SK-N-SH (cell line): ENCODE results near the gene NCS1. TPM values are rescaled to one million over a fixed set of nuclear protein-coding genes. Genes with fewer than 3 reads are reported as not detected.

Source experiments
- CTCF ChIA-PET: fragments of 300-600, 350-600 bp; formaldehyde crosslinking; extraction: SDS; loops from one replicate; lab custom pipeline; 2021; lab: Yijun Ruan, JAX
- POLR2A ChIA-PET: fragments of 350-600 bp; sonication (Branson Sonifier 250); formaldehyde crosslinking; extraction: SDS; loops from one replicate; lab custom pipeline; 2020; ENCODE audit warnings: antibody characterized with exemption, inconsistent platforms; lab: Yijun Ruan, JAX
- DNase-seq: peaks from one replicate; pipeline ENCODE4 v3.0.0; 2012
- H2AFZ ChIP-seq: fragments of 200-600 bp; sonication (generic); 2 replicates; pipeline ENCODE4 v1.8.1; 2016; ENCODE audit warnings: antibody characterized with exemption, mild to moderate bottlenecking, low read depth
- H3F3A ChIP-seq: fragments of 200-600 bp; sonication (generic); replicated peaks from 2 replicates; pipeline ENCODE3; 2016; ENCODE audit warnings: antibody characterized with exemption, mild to moderate bottlenecking; ENCODE audit not compliant: insufficient read depth
- H3K27ac ChIP-seq, 2 experiments: fragments of 200-500 bp in 1 of 2; fragments of 200-600 bp in 1 of 2; sonication (Bioruptor generic) in 1 of 2; sonication (generic), shearing (Covaris generic) in 1 of 2; 2 replicates each; pipeline versions ENCODE4 v1.5.1 to v1.6.1; 2014 to 2016; ENCODE audit warnings: low read depth in 2 of 2, inconsistent platforms in 1 of 2, low read length in 1 of 2, mild to moderate bottlenecking in 1 of 2, mixed read lengths in 1 of 2
- H3K27me3 ChIP-seq: fragments of 200-600 bp; sonication (generic), shearing (Covaris generic); 2 replicates; pipeline ENCODE4 v1.6.1; 2016; ENCODE audit warnings: mixed run types; ENCODE audit not compliant: insufficient read depth
- H3K36me3 ChIP-seq, 2 experiments: fragments of 200-500 bp in 1 of 2; fragments of 200-600 bp in 1 of 2; sonication (Bioruptor generic) in 1 of 2; sonication (generic) in 1 of 2; replicated peaks in 1 of 2; 2 replicates each; pipeline versions ENCODE3 to v1.5.1; 2014 to 2016; ENCODE audit warnings: low read length in 1 of 2, mild to moderate bottlenecking in 1 of 2; ENCODE audit not compliant: insufficient read depth in 2 of 2, control insufficient read depth in 1 of 2
- H3K4me1 ChIP-seq, 2 experiments: fragments of 200-500 bp in 1 of 2; fragments of 200-600 bp in 1 of 2; sonication (Bioruptor generic) in 1 of 2; sonication (generic), shearing (Covaris generic) in 1 of 2; 2 replicates each; pipeline versions ENCODE4 v1.5.1 to v1.6.1; 2014 to 2016; ENCODE audit warnings: low read depth in 1 of 2, low read length in 1 of 2, mixed run types in 1 of 2; ENCODE audit not compliant: insufficient read depth in 2 of 2, control insufficient read depth in 1 of 2
- H3K4me2 ChIP-seq: fragments of 200-600 bp; sonication (generic), shearing (Covaris generic); 2 replicates; pipeline ENCODE4 v1.6.1; 2017; ENCODE audit warnings: mixed run types
- H3K4me3 ChIP-seq, 2 experiments: fragments of 200-500 bp in 1 of 2; fragments of 200-600 bp in 1 of 2; sonication (Bioruptor generic) in 1 of 2; sonication (generic), shearing (Covaris generic) in 1 of 2; 2 replicates each; pipeline versions ENCODE4 v1.5.1 to v1.8.1; 2014 to 2016; ENCODE audit warnings: low read depth in 2 of 2, inconsistent platforms in 1 of 2, low read length in 1 of 2, mild to moderate bottlenecking in 1 of 2, mixed read lengths in 1 of 2, moderate library complexity in 1 of 2
- H3K79me2 ChIP-seq: fragments of 200-600 bp; sonication (generic); 2 replicates; pipeline ENCODE4 v1.8.1; 2017; ENCODE audit warnings: mild to moderate bottlenecking; ENCODE audit not compliant: insufficient read depth
- H3K9ac ChIP-seq: fragments of 200-600 bp; sonication (generic); 2 replicates; pipeline ENCODE4 v1.6.1; 2017; ENCODE audit warnings: mixed run types
- H3K9me2 ChIP-seq: fragments of 200-600 bp; sonication (generic); 2 replicates; pipeline ENCODE4 v1.6.1; 2017; ENCODE audit warnings: mixed run types
- H3K9me3 ChIP-seq: fragments of 200-600 bp; sonication (generic); 2 replicates; pipeline ENCODE4 v1.6.1; 2017; ENCODE audit warnings: mixed run types, mild to moderate bottlenecking, moderate library complexity
- H4K20me1 ChIP-seq: fragments of 200-600 bp; sonication (generic); 2 replicates; pipeline ENCODE4 v1.6.1; 2017; ENCODE audit warnings: mild to moderate bottlenecking, mixed run types; ENCODE audit not compliant: insufficient read depth
- CTCF ChIP-seq: fragments of 200-600 bp; sonication (generic); IDR thresholded peaks from 2 replicates; pipeline ENCODE4 v1.6.1; 2017; ENCODE audit warnings: antibody characterized with exemption, mild to moderate bottlenecking, moderate library complexity
- ELF1 ChIP-seq: IDR thresholded peaks from 2 replicates; pipeline ENCODE4 v1.4.0; 2012
- EZH2phosphoT487 ChIP-seq: fragments of 200-600 bp; sonication (generic); IDR thresholded peaks from 2 replicates; pipeline ENCODE4 v1.6.1; 2017; ENCODE audit warnings: low read depth, mixed run types, mild to moderate bottlenecking, antibody characterized with exemption, moderate library complexity, borderline replicate concordance
- FOSL2 ChIP-seq: IDR thresholded peaks from 2 replicates; pipeline ENCODE4 v1.4.0; 2012; ENCODE audit warnings: low read depth, mild to moderate bottlenecking, moderate library complexity, borderline replicate concordance
- GABPA ChIP-seq: IDR thresholded peaks from 2 replicates; pipeline ENCODE4 v1.4.0; 2012; ENCODE audit warnings: low read depth, mild to moderate bottlenecking
- MEF2A ChIP-seq: IDR thresholded peaks from 2 replicates; pipeline ENCODE4 v1.4.0; 2012; ENCODE audit warnings: low read depth, borderline replicate concordance
- RCOR1 ChIP-seq: fragments of 150-350 bp; IDR thresholded peaks from 2 replicates; pipeline ENCODE4 v1.6.1; 2017; ENCODE audit warnings: antibody characterized with exemption, low read length
- SIN3A ChIP-seq: IDR thresholded peaks from 2 replicates; pipeline ENCODE4 v1.6.1; 2012; ENCODE audit warnings: low read depth, mild to moderate bottlenecking, low read length, moderate library complexity, borderline replicate concordance
- SMC3 ChIP-seq: IDR thresholded peaks from 2 replicates; pipeline ENCODE4 v1.6.1; 2012; ENCODE audit warnings: low read depth, low read length, improper control_type of control experiment
- TAF1 ChIP-seq: IDR thresholded peaks from 2 replicates; pipeline ENCODE4 v1.6.1; 2012; ENCODE audit warnings: low read depth, mild to moderate bottlenecking, low read length, moderate library complexity, borderline replicate concordance
- TCF12 ChIP-seq: IDR thresholded peaks from 2 replicates; pipeline ENCODE4 v1.4.0; 2012
- USF1 ChIP-seq: IDR thresholded peaks from 2 replicates; pipeline ENCODE4 v1.4.0; 2012; ENCODE audit warnings: low read depth, borderline replicate concordance
- WGBS: methylation state at CpG from one replicate; pipeline ENCODE4 v1.1.6; 2017; ENCODE audit warnings: low lambda C conversion rate; 5-methylcytosine and 5-hydroxymethylcytosine counted together
- polyA plus RNA-seq, 3 experiments: library from polyadenylated mRNA; depleted of rRNA; stranded (reverse); fragments of >200 nt; gene quantifications; 2 replicates each; pipeline ENCODE4 v1.2.3, GENCODE V29; 2012
- TF ChIP-seq, protein P1 (sequence below): fragments of 150-350 bp; IDR thresholded peaks from 2 replicates; pipeline ENCODE4 v1.6.1; 2017; ENCODE audit warnings: antibody characterized with exemption, low read length, low read depth, borderline replicate concordance
- TF ChIP-seq, protein P2 (sequence below): IDR thresholded peaks from 2 replicates; pipeline ENCODE4; 2012
- TF ChIP-seq, protein P3 (sequence below): IDR thresholded peaks from 2 replicates; pipeline ENCODE4 v1.4.0; 2012; ENCODE audit warnings: low read depth, borderline replicate concordance
- TF ChIP-seq, protein P4 (sequence below): fragments of 150-350 bp; IDR thresholded peaks from 2 replicates; pipeline ENCODE4 v1.6.1; 2016; ENCODE audit warnings: mild to moderate bottlenecking, low read depth, low read length
- TF ChIP-seq, protein P5 (sequence below): IDR thresholded peaks from 2 replicates; pipeline ENCODE4 v1.6.1; 2012; ENCODE audit warnings: mild to moderate bottlenecking, low read depth, low read length, moderate library complexity

NCS1 gene
- polyA plus RNA-seq, 1 of the 3 experiments (the other 2 are of a cell fraction) = 40.6 TPM

DNA sequence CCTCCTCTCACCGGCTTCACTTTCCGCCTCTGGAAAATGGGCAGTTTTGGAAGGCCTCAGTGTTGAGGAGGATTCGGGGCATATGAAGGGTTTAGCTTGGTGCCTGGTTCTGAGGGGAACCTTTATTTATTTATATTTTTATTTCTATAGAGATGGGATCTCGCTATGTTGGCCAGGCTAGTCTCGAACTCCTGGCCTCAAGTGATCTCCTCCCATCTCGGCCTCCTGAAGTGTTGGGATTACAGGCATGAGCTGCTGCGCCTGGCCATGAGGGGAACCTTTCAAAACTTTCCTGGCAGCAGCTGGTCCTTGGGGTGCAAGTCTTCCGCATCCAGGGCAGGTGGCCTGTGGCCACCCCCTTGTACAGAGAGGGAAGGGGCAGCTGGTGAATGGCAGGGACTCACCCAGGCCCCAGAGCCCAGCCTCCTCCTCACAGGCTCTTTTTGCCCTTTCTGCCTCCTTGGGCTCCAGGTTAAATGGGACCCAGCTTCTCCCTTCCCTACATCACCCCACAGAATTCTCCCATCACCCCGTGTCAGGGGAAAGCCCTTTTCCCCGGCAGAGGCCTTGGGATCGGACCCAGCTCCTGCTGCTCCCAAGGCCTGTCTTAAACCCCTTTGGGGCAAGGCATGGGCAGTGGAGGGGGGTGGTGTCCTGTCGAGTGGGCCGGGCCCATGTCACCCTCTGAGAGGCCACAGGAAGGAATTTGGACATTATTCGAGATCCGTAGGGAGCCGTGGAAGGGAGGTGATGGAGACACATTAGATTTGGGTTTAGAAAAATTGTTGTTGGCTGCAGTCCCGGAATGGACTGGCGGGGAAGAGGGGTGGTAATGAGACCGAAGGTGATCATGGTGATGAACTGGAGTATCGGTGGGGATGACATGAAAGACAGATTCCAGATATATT is 5.9 kb downstream of the NCS1 start (continued):
- TF ChIP-seq, protein P1, sequence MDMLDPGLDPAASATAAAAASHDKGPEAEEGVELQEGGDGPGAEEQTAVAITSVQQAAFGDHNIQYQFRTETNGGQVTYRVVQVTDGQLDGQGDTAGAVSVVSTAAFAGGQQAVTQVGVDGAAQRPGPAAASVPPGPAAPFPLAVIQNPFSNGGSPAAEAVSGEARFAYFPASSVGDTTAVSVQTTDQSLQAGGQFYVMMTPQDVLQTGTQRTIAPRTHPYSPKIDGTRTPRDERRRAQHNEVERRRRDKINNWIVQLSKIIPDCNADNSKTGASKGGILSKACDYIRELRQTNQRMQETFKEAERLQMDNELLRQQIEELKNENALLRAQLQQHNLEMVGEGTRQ = no peak
- TF ChIP-seq GABPA = no peak
- TF ChIP-seq TAF1 = no peak
- no peak for TF ChIP-seq MEF2A
- TF ChIP-seq, protein P2, sequence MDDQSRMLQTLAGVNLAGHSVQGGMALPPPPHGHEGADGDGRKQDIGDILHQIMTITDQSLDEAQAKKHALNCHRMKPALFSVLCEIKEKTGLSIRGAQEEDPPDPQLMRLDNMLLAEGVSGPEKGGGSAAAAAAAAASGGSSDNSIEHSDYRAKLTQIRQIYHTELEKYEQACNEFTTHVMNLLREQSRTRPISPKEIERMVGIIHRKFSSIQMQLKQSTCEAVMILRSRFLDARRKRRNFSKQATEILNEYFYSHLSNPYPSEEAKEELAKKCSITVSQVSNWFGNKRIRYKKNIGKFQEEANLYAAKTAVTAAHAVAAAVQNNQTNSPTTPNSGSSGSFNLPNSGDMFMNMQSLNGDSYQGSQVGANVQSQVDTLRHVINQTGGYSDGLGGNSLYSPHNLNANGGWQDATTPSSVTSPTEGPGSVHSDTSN = no peak
- TF ChIP-seq ELF1 = no peak
- no peak for TF ChIP-seq CTCF
- TF ChIP-seq RCOR1 = no peak
- TF ChIP-seq SMC3 = no peak

DNA sequence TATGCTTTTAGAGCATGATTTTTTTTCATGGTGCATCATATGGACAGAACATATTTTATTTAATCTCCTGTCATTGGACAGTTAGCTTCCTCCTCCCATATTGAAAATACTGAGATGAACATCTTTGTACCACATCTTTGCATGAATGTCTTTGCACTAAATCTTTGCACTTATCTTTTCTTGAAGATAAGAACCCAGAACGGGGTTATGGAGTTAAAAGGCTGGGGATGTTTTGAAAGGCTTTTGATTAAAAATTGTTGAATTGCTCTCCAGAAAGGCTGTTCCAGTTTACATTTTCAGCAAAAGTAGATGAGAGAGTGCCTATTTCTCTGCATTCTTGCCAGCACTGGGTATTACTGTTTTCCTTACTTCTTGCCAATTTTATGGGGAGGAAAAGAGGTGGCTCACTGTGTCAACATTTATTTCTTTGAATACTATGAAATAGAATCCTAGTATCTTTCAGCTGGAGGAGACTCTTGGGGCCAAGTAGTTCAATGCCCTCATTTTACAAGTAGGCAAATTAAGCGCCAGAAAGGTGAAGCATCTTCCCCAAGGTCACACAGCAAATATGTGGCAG is 7.2 kb downstream of the NCS1 start:
- ChIA-PET CTCF (interaction anchor here (0.9 kb wide), 1 partner anchor 163 kb away, joined by 3 read pairs; no protein-coding TSS in a partner anchor), POLR2A (no interaction called here)
- Histone ChIP-seq H3K36me3 (peaks cover 0 to 5% of the 10 kb centered on the region in 2 experiments), H3K4me1 (peaks cover 16 to 18% of the 10 kb centered on the region in 2 experiments; a peak in 3 of 4 replicates), H3K9ac (no peak overlapping the region), H3K9me3 (no peaks in the 10 kb centered on the region), H3K4me3 (no peak overlapping the region), H2AFZ (no peak overlapping the region), H3K27ac (0 out of 4 replicates have a peak overlapping the region, but pooled peaks of 1 of the 2 experiments have one; percentile 2), H3F3A (peaks cover 34% of the 10 kb centered on the region), H3K79me2 (peaks cover 96% of the 10 kb centered on the region), H3K9me2 (no peaks in the 10 kb centered on the region), H3K4me2 (no peak overlapping the region), H3K27me3 (no peaks in the 10 kb centered on the region), H4K20me1 (peaks cover 79% of the 10 kb centered on the region)
- 82% methylated on average over 2 of the region's 2 CpGs for WGBS
- no peak for DNase-seq
- TF ChIP-seq, protein P3, sequence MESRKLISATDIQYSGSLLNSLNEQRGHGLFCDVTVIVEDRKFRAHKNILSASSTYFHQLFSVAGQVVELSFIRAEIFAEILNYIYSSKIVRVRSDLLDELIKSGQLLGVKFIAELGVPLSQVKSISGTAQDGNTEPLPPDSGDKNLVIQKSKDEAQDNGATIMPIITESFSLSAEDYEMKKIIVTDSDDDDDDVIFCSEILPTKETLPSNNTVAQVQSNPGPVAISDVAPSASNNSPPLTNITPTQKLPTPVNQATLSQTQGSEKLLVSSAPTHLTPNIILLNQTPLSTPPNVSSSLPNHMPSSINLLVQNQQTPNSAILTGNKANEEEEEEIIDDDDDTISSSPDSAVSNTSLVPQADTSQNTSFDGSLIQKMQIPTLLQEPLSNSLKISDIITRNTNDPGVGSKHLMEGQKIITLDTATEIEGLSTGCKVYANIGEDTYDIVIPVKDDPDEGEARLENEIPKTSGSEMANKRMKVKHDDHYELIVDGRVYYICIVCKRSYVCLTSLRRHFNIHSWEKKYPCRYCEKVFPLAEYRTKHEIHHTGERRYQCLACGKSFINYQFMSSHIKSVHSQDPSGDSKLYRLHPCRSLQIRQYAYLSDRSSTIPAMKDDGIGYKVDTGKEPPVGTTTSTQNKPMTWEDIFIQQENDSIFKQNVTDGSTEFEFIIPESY = no peak
- TF ChIP-seq USF1 (no peak), SIN3A (no peak), EZH2phosphoT487 (no peak), FOSL2 (no peak), TCF12 (no peak)
- TF ChIP-seq, protein P4, sequence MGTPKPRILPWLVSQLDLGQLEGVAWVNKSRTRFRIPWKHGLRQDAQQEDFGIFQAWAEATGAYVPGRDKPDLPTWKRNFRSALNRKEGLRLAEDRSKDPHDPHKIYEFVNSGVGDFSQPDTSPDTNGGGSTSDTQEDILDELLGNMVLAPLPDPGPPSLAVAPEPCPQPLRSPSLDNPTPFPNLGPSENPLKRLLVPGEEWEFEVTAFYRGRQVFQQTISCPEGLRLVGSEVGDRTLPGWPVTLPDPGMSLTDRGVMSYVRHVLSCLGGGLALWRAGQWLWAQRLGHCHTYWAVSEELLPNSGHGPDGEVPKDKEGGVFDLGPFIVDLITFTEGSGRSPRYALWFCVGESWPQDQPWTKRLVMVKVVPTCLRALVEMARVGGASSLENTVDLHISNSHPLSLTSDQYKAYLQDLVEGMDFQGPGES = no peak
- TF ChIP-seq, protein P5, sequence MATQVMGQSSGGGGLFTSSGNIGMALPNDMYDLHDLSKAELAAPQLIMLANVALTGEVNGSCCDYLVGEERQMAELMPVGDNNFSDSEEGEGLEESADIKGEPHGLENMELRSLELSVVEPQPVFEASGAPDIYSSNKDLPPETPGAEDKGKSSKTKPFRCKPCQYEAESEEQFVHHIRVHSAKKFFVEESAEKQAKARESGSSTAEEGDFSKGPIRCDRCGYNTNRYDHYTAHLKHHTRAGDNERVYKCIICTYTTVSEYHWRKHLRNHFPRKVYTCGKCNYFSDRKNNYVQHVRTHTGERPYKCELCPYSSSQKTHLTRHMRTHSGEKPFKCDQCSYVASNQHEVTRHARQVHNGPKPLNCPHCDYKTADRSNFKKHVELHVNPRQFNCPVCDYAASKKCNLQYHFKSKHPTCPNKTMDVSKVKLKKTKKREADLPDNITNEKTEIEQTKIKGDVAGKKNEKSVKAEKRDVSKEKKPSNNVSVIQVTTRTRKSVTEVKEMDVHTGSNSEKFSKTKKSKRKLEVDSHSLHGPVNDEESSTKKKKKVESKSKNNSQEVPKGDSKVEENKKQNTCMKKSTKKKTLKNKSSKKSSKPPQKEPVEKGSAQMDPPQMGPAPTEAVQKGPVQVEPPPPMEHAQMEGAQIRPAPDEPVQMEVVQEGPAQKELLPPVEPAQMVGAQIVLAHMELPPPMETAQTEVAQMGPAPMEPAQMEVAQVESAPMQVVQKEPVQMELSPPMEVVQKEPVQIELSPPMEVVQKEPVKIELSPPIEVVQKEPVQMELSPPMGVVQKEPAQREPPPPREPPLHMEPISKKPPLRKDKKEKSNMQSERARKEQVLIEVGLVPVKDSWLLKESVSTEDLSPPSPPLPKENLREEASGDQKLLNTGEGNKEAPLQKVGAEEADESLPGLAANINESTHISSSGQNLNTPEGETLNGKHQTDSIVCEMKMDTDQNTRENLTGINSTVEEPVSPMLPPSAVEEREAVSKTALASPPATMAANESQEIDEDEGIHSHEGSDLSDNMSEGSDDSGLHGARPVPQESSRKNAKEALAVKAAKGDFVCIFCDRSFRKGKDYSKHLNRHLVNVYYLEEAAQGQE = no peak
